22Rv1 (cell line): Measurements from ENCODE around the gene PLAC1.

ENCODE experiments used
- CTCF ChIP-seq: fragments of 450-650 bp; IDR thresholded peaks from 2 replicates; pipeline ENCODE4 v1.5.1; 2017; ENCODE audit warnings: mild to moderate bottlenecking
- ZFX ChIP-seq: fragments of 450-650 bp; IDR thresholded peaks from 2 replicates; pipeline ENCODE4 v1.6.1; 2017; ENCODE audit warnings: antibody characterized with exemption, borderline replicate concordance

DNA sequence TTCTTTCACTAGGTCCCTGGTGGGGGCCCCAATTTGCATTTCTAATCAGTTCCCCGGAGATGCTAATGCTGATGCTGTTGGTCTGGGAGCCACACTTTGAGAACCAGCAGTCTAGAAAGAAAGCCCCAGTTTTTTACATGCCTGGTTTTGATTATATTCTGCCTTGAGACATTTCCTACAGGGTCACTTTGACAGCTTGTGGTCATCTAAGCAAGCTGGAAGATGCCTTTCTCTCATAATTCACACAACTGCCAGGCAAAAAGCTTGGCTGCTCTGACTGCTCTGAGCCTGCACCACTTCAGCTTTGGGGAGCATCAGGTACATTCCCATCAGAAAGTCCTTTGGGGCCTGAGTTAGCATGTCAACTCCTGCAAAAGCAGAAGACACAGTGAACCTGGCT, 5.9 kb upstream of the PLAC1 start:
- TF ChIP-seq CTCF (no peak), ZFX (no peak)
